ENCODE measurements around the gene HIPK1. TPM values are rescaled to one million over a fixed set of nuclear protein-coding genes. Genes with fewer than 3 reads are reported as not detected.

HIPK1 gene
- total RNA-seq, 1 experiment from 2014 or later = 52.2 TPM

- Mint-ChIP-seq H3K27me3 (ENCODE audit: low read depth) (peaks cover 20% of the 10 kb centered on the region), H3K4me1 (peaks cover 58% of the 10 kb centered on the region), H3K27ac (no peak overlapping the region; the same call in 1 of the 2 replicates), H3K36me3 (peaks cover 63% of the 10 kb centered on the region), H3K4me3 (no peak overlapping the region), H3K9me3 (peaks cover 34% of the 10 kb centered on the region)
- ChIA-PET CTCF (interaction anchor here (1.0 kb wide), 1 partner anchor 20 kb away, joined by 3 read pairs; no protein-coding TSS in a partner anchor), POLR2A (no interaction called here)
- ATAC-seq (no peak), DNase-seq (ENCODE audit: low spot score) (no peak)
- TF ChIP-seq, protein P1, sequence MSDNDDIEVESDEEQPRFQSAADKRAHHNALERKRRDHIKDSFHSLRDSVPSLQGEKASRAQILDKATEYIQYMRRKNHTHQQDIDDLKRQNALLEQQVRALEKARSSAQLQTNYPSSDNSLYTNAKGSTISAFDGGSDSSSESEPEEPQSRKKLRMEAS (CRISPR knock-in tag; IDR thresholded peaks at IDR 0.05) = 0 out of 2 replicates have a peak, but pooled peaks have one; percentile 6
- no peak for TF ChIP-seq ZNF671 (CRISPR knock-in tag; IDR thresholded peaks at IDR 0.05)
These were observed 53.8 kb downstream of the HIPK1 start for GRCh38 chr1:113982949-113983348.

DNA sequence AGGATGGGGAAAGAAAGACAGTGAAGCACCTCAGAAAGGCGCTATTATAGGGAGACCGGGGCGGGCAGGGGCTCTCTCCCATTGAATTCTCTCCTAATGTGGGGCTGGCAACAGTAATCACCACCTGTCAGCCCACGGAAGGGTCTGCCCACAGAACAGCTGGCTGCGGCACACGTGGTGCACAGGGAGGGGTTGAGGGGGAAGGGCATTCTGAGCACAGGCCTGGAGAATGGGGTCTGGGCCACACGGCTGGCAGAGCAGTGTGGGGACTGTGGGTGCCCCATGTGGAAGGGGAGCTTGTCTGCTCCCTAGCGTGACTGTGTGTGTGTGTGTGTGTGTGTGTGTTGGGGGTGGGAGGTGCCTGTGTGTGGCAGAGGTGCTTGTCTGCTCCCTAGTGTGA lies 54.3 kb downstream of the HIPK1 start:
- TF ChIP-seq FOXP4 (CRISPR knock-in tag; IDR thresholded peaks at IDR 0.05) (no peak), IRF1 (CRISPR knock-in tag; IDR thresholded peaks at IDR 0.05) (no peak), FOXJ3 (CRISPR knock-in tag; IDR thresholded peaks at IDR 0.05; ENCODE audit: borderline replicate concordance) (no peak), ARID4B (CRISPR knock-in tag; IDR thresholded peaks at IDR 0.05; ENCODE audit: borderline replicate concordance) (no peak), ZNF396 (CRISPR knock-in tag; IDR thresholded peaks at IDR 0.05; ENCODE audit: borderline replicate concordance) (no peak), ATF1 (CRISPR knock-in tag; IDR thresholded peaks at IDR 0.05) (no peak), ZNF263 (CRISPR knock-in tag; IDR thresholded peaks at IDR 0.05; ENCODE audit: low read depth) (no peak), ZNF416 (CRISPR knock-in tag; IDR thresholded peaks at IDR 0.05) (no peak), NR2C2 (CRISPR knock-in tag; IDR thresholded peaks at IDR 0.05) (no peak), ZNF423 (CRISPR knock-in tag; IDR thresholded peaks at IDR 0.05) (no peak), IRF2 (CRISPR knock-in tag; IDR thresholded peaks at IDR 0.05; ENCODE audit: borderline replicate concordance, low read depth) (no peak), ZNF138 (CRISPR knock-in tag; conservative IDR thresholded peaks at IDR 0.05) (no peak)
- POLR2A ChIA-PET = no interaction called here
- Mint-ChIP-seq H3K4me1 (peaks cover 53% of the 10 kb centered on the region), H3K27ac (no peak overlapping the region), H3K36me3 (peaks cover 63% of the 10 kb centered on the region), H3K9me3 (peaks cover 34% of the 10 kb centered on the region), H3K27me3 (ENCODE audit: low read depth) (peaks cover 20% of the 10 kb centered on the region), H3K4me3 (no peak overlapping the region)
- CTCF ChIA-PET = interaction anchor here (1.0 kb wide), 1 partner anchor 19 kb away, joined by 3 read pairs; no protein-coding TSS in a partner anchor
- no peak for ATAC-seq
- no peak for DNase-seq (ENCODE audit: low spot score)

DNA sequence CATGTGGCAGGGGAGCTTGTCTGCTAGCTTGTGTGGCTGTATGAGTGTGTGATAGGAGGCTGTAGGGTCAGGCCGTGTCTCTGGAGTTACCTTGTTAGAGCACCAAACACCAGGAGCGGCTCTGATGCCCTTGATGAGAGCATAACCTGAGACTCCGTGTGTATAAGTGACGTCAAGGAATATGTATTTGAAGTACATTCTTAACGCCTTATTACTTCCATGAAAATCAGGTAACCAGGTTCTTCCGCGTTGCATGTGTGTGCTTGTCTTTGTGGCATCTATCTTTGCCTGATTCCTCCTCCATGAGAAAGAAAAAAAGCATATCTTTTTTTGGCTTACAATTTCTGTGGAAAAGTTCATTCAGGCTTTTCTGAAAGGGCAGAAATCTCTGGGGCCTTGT lies 54.7 kb downstream of the HIPK1 start:
- H3K4me3 Mint-ChIP-seq = no peak overlapping the region
- H3K27me3 Mint-ChIP-seq (ENCODE audit: low read depth) = peaks cover 21% of the 10 kb centered on the region
- H3K27ac Mint-ChIP-seq = no peak overlapping the region
- ChIA-PET CTCF (interaction anchor here (1.0 kb wide), 1 partner anchor 19 kb away, joined by 3 read pairs; no protein-coding TSS in a partner anchor), POLR2A (no interaction called here)
- peaks cover 38% of the 10 kb centered on the region for H3K9me3 Mint-ChIP-seq
- DNase-seq (ENCODE audit: low spot score) (no peak), ATAC-seq (no peak)
- H3K36me3 Mint-ChIP-seq = peaks cover 66% of the 10 kb centered on the region
- TF ChIP-seq, protein P2, sequence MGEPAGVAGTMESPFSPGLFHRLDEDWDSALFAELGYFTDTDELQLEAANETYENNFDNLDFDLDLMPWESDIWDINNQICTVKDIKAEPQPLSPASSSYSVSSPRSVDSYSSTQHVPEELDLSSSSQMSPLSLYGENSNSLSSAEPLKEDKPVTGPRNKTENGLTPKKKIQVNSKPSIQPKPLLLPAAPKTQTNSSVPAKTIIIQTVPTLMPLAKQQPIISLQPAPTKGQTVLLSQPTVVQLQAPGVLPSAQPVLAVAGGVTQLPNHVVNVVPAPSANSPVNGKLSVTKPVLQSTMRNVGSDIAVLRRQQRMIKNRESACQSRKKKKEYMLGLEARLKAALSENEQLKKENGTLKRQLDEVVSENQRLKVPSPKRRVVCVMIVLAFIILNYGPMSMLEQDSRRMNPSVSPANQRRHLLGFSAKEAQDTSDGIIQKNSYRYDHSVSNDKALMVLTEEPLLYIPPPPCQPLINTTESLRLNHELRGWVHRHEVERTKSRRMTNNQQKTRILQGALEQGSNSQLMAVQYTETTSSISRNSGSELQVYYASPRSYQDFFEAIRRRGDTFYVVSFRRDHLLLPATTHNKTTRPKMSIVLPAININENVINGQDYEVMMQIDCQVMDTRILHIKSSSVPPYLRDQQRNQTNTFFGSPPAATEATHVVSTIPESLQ (CRISPR knock-in tag; IDR thresholded peaks at IDR 0.05) = no peak
- no peak for TF ChIP-seq NFYB (CRISPR knock-in tag; conservative IDR thresholded peaks at IDR 0.05; ENCODE audit: low read depth)
- TF ChIP-seq, protein P3, sequence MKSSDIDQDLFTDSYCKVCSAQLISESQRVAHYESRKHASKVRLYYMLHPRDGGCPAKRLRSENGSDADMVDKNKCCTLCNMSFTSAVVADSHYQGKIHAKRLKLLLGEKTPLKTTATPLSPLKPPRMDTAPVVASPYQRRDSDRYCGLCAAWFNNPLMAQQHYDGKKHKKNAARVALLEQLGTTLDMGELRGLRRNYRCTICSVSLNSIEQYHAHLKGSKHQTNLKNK (CRISPR knock-in tag; IDR thresholded peaks at IDR 0.05) = no peak
- no peak for TF ChIP-seq NFE2L1 (CRISPR knock-in tag; IDR thresholded peaks at IDR 0.05)
- TF ChIP-seq CREB1 (CRISPR knock-in tag; IDR thresholded peaks at IDR 0.05) = no peak
- TF ChIP-seq ZNF219 (CRISPR knock-in tag; IDR thresholded peaks at IDR 0.05; ENCODE audit: borderline replicate concordance) = no peak
- peaks cover 49% of the 10 kb centered on the region for H3K4me1 Mint-ChIP-seq

All from WTC11 (cell line).